GM19328 (cell line): ENCODE data around the gene LNX2.

ENCODE experiments used
- ATAC-seq: cut with Tn5 transposase; IDR thresholded peaks from one replicate; pipeline ENCODE4 v1.9.1; 2021; ENCODE audit warnings: mild to moderate bottlenecking, moderate library complexity; ENCODE audit not compliant: unreplicated experiment

LNX2 gene

GRCh38 chr13:27570906-27571305 is 49.4 kb downstream of the LNX2 start:
- no peak for ATAC-seq

GRCh38 chr13:27569405-27569804 is 50.9 kb downstream of the LNX2 start:
- ATAC-seq: no peak

GRCh38 chr13:27565818-27566217 is 54.5 kb downstream of the LNX2 start:
- ATAC-seq: no peak

GRCh38 chr13:27562457-27562856 is 57.9 kb downstream of the LNX2 start:
- ATAC-seq: no peak

GRCh38 chr13:27559719-27560118 is 60.6 kb downstream of the LNX2 start:
- ATAC-seq: no peak

GRCh38 chr13:27556109-27556508 is 64.2 kb downstream of the LNX2 start:
- ATAC-seq: no peak

GRCh38 chr13:27551562-27551961 is 68.8 kb downstream of the LNX2 start:
- no peak for ATAC-seq

- no peak for ATAC-seq
Observed at GRCh38 chr13:27549406-27549981, 70.8 kb downstream of the LNX2 start.

GRCh38 chr13:27542220-27542619 is 78.1 kb downstream of the LNX2 start:
- no peak for ATAC-seq

- ATAC-seq: no peak
Observed at GRCh38 chr13:27541386-27541785, 78.9 kb downstream of the LNX2 start.

GRCh38 chr13:27536361-27537101 is 83.8 kb downstream of the LNX2 start:
- no peak for ATAC-seq

- ATAC-seq: no peak
Observed at GRCh38 chr13:27535546-27535945, 84.8 kb downstream of the LNX2 start.

- ATAC-seq: no peak
Observed at GRCh38 chr13:27534981-27535380, 85.3 kb downstream of the LNX2 start.

- no peak for ATAC-seq
Observed at GRCh38 chr13:27534108-27534980, 86.0 kb downstream of the LNX2 start.

- no peak for ATAC-seq
Observed at GRCh38 chr13:27533155-27533643, 87.1 kb downstream of the LNX2 start.

GRCh38 chr13:27528908-27529307 is 91.4 kb downstream of the LNX2 start:
- no peak for ATAC-seq

GRCh38 chr13:27526516-27526915 is 93.8 kb downstream of the LNX2 start:
- ATAC-seq: no peak

- ATAC-seq: no peak
Observed at GRCh38 chr13:27524981-27525975, 95.1 kb downstream of the LNX2 start.

GRCh38 chr13:27523346-27524073 is 96.8 kb downstream of the LNX2 start:
- ATAC-seq: no peak

GRCh38 chr13:27522847-27523246 is 97.5 kb downstream of the LNX2 start:
- ATAC-seq: no peak
